HG02870 (cell line): Measurements from ENCODE around the gene BTG1.

Experiments
- ATAC-seq: cut with Tn5 transposase; IDR thresholded peaks from one replicate; pipeline ENCODE4 v1.9.1; 2021; ENCODE audit warnings: mild to moderate bottlenecking, moderate library complexity; ENCODE audit not compliant: unreplicated experiment

Gene BTG1

DNA sequence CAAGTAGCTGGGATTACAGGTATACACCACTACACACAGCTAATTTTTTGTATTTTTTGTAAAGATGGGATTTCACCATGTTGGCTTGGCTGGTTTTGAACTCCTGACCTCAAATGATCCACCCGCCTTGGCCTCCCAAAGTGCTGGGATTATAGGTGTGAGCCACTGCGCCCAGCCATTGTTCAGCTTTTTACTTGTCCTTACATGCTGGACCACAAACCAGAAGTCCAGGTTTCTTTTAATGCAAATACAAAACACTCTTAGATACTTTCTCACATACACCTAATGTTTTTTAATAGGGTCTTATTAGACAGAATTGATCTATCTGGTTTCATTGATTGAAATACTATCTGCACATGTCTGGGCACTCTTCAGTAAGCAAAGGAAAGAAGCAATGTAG lies 40.5 kb downstream of the BTG1 start:
- no peak for ATAC-seq

GRCh38 chr12:92102606-92103005 lies 43.0 kb downstream of the BTG1 start:
- no peak for ATAC-seq

DNA sequence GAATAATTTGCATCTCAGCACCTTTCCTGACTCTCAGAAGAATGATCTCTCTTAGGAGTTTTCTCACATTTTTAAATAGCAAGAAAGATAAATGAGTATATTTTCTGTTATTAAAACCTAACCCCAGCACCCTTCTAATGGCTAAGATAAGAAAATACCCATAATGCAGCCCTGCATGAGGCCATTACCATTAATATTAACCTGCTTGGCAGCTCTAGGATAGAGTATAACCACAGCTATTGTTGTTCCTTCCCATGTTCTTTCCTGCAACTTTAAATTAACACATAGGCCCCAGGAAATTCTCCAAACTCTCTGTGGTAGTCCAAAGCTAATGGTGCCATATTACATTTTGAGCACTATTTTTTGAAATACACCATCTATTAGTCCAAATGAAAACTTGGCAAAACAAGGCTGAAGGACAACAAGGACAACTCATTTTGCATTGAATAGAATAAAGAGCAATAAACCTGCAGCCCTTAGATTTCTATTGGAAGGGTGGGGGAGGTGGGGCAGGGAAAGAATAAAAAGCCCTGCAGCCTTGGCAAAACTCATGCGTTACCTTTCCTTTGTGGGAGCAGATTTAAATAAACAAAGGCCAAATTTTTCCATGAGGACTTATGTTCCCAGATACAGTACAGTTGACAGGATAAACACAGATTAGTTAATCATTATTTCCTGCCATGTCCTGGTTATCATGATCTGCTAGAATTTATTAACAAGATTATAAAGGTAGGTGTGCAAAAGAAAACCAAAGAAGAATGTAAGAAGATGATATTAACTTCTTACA lies 46.9 kb downstream of the BTG1 start:
- ATAC-seq: no peak

GRCh38 chr12:92096346-92097136 lies 49.1 kb downstream of the BTG1 start:
- no peak for ATAC-seq

DNA sequence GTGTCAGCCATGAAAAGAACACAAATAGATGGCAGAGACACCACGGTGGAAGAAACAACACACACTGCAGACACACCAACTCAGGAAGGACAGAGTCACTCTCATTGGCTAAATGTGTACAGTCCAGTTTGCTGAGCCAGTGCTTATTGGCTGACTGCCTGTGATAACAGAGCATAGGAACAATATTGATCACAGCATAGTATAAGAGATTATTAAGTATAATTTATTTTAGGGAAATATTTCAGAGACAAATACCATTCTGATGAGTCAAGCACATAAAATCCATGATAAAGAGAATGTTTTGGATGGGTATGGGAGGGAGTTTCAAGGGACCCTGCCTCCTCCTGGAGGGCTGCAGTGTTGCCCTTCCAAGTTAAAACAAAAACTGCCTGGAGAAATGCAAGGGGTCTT lies 50.9 kb downstream of the BTG1 start:
- no peak for ATAC-seq

- peak; percentile 53 for ATAC-seq
These were observed 51.3 kb downstream of the BTG1 start for GRCh38 chr12:92094301-92094700.
